Mucosa of rectum (tissue), 2 donors: ENCODE measurements around the gene OR5F1.

Experiments used
- H3K27ac ChIP-seq, 2 donors: one replicate each; pipeline ENCODE4 v1.7.0; 2013; ENCODE audit warnings: inconsistent platforms in 2 of 2, low read depth in 2 of 2, low read length in 2 of 2
- H3K27me3 ChIP-seq, 2 donors: one replicate each; pipeline ENCODE4 v1.7.0; 2013; ENCODE audit warnings: low read length in 2 of 2; ENCODE audit not compliant: control insufficient read depth in 2 of 2, insufficient read depth in 2 of 2
- H3K36me3 ChIP-seq, 2 donors: one replicate each; pipeline ENCODE4 v1.7.0; 2013; ENCODE audit warnings: low read length in 2 of 2; ENCODE audit not compliant: control insufficient read depth in 2 of 2, insufficient read depth in 2 of 2
- H3K4me1 ChIP-seq, 2 donors: one replicate each; pipeline ENCODE4 v1.7.0; 2013; ENCODE audit warnings: low read length in 2 of 2, mild to moderate bottlenecking in 1 of 2; ENCODE audit not compliant: control insufficient read depth in 2 of 2, insufficient read depth in 2 of 2
- H3K4me3 ChIP-seq, 2 donors: one replicate each; pipeline ENCODE4 v1.7.0; 2013; ENCODE audit warnings: low read length in 2 of 2
- H3K9ac ChIP-seq, 2 donors: one replicate each; pipeline ENCODE4 v1.7.0; 2013; ENCODE audit warnings: low read length in 2 of 2, low read depth in 1 of 2, mild to moderate bottlenecking in 1 of 2
- H3K9me3 ChIP-seq, 2 donors: one replicate each; pipeline ENCODE4 v1.7.0; 2013; ENCODE audit warnings: low read length in 2 of 2; ENCODE audit not compliant: control insufficient read depth in 2 of 2
- donor health status: healthy.
- donor health status: Normal muscosa, but diverticular disease.

The OR5F1 gene

GRCh38 chr11:55994525-55994924 lies at the start of gene OR5F1:
Gene OR5F1 (minus strand): TSS chr11:55994625. CDS start chr11:55994625, 0 bp downstream.
- Histone ChIP-seq H3K36me3 (no peaks in the 10 kb centered on the region), H3K9me3 (no peaks in the 10 kb centered on the region), H3K4me3 (no peak within 1 kb of the TSS), H3K27me3 (no peaks in the 10 kb centered on the region), H3K27ac (no peak within 1 kb of the TSS), H3K4me1 (no peaks in the 10 kb centered on the region), H3K9ac (no peak within 1 kb of the TSS)

GRCh38 chr11:56027354-56027753 lies 32.9 kb upstream of the OR5F1 start, which contains the start of gene OR5AS1:
Gene OR5AS1 (plus strand): TSS chr11:56027654. CDS start chr11:56030419, 2,765 bp downstream.
- Histone ChIP-seq H3K4me1 (no peaks in the 10 kb centered on the region), H3K36me3 (no peaks in the 10 kb centered on the region), H3K9me3 (peaks cover 0 to 2% of the 10 kb centered on the region in 2 donors), H3K27ac (no peak within 1 kb of the TSS), H3K9ac (no peak within 1 kb of the TSS), H3K4me3 (no peak within 1 kb of the TSS), H3K27me3 (no peaks in the 10 kb centered on the region)

- Histone ChIP-seq H3K9ac (no peak overlapping the region), H3K4me3 (no peak overlapping the region), H3K36me3 (no peaks in the 10 kb centered on the region), H3K9me3 (peaks cover 0 to under 1% of the 10 kb centered on the region in 2 donors), H3K27ac (no peak overlapping the region), H3K4me1 (no peaks in the 10 kb centered on the region), H3K27me3 (no peaks in the 10 kb centered on the region)
These were observed 19.4 kb upstream of the OR5F1 start for GRCh38 chr11:56013805-56014204.

- Histone ChIP-seq H3K4me3 (no peak overlapping the region), H3K27ac (no peak overlapping the region), H3K9me3 (peaks cover 0 to 5% of the 10 kb centered on the region in 2 donors), H3K9ac (no peak overlapping the region), H3K36me3 (no peaks in the 10 kb centered on the region), H3K27me3 (no peaks in the 10 kb centered on the region), H3K4me1 (no peaks in the 10 kb centered on the region)
These were observed 16.3 kb upstream of the OR5F1 start for GRCh38 chr11:56010716-56011115.

GRCh38 chr11:55970935-55971334 lies 23.5 kb downstream of the OR5F1 start:
- H3K27me3 ChIP-seq: no peaks in the 10 kb centered on the region
- no peaks in the 10 kb centered on the region for H3K36me3 ChIP-seq
- no peaks in the 10 kb centered on the region for H3K9me3 ChIP-seq
- H3K9ac ChIP-seq: no peak overlapping the region
- H3K4me1 ChIP-seq: no peaks in the 10 kb centered on the region
- no peak overlapping the region for H3K4me3 ChIP-seq
- no peak overlapping the region for H3K27ac ChIP-seq

GRCh38 chr11:55969845-55970244 lies 24.6 kb downstream of the OR5F1 start, which contains the start of gene OR10AG1:
Gene OR10AG1 (minus strand): TSS chr11:55969945. CDS start chr11:55969907, 38 bp downstream.
- Histone ChIP-seq H3K27ac (no peak within 1 kb of the TSS), H3K4me3 (no peak within 1 kb of the TSS)

GRCh38 chr11:55967914-55968313 lies 26.5 kb downstream of the OR5F1 start:
- no peaks in the 10 kb centered on the region for H3K4me1 ChIP-seq
- H3K4me3 ChIP-seq: no peak overlapping the region
- no peaks in the 10 kb centered on the region for H3K9me3 ChIP-seq
- H3K27ac ChIP-seq: no peak overlapping the region
- no peaks in the 10 kb centered on the region for H3K27me3 ChIP-seq
- no peak overlapping the region for H3K9ac ChIP-seq
- H3K36me3 ChIP-seq: no peaks in the 10 kb centered on the region

More at GRCh38 chr11:55969845-55970244, 24.6 kb downstream of the OR5F1 start, which contains the start of gene OR10AG1:
- H3K4me1 ChIP-seq: no peaks in the 10 kb centered on the region
- H3K9ac ChIP-seq: no peak within 1 kb of the TSS
- H3K36me3 ChIP-seq: no peaks in the 10 kb centered on the region
- H3K9me3 ChIP-seq: no peaks in the 10 kb centered on the region
- H3K27me3 ChIP-seq: no peaks in the 10 kb centered on the region

GRCh38 chr11:55966391-55966790 lies 28.0 kb downstream of the OR5F1 start:
- Histone ChIP-seq H3K36me3 (no peaks in the 10 kb centered on the region), H3K27ac (no peak overlapping the region), H3K9ac (no peak overlapping the region), H3K9me3 (no peaks in the 10 kb centered on the region), H3K4me1 (no peaks in the 10 kb centered on the region), H3K4me3 (no peak overlapping the region), H3K27me3 (no peaks in the 10 kb centered on the region)

GRCh38 chr11:55956521-55956920 lies 37.9 kb downstream of the OR5F1 start:
- Histone ChIP-seq H3K27ac (no peak overlapping the region), H3K27me3 (no peaks in the 10 kb centered on the region), H3K9ac (no peak overlapping the region), H3K36me3 (no peaks in the 10 kb centered on the region), H3K9me3 (no peaks in the 10 kb centered on the region), H3K4me1 (no peaks in the 10 kb centered on the region), H3K4me3 (no peak overlapping the region)

- Histone ChIP-seq H3K27ac (no peak overlapping the region), H3K36me3 (no peaks in the 10 kb centered on the region), H3K27me3 (no peaks in the 10 kb centered on the region), H3K4me1 (no peaks in the 10 kb centered on the region), H3K9ac (no peak overlapping the region), H3K9me3 (no peaks in the 10 kb centered on the region), H3K4me3 (no peak overlapping the region)
These were observed 45.1 kb downstream of the OR5F1 start for GRCh38 chr11:55949330-55949729.
